ENCODE measurements around the gene DENND1C. TPM values are rescaled to one million over a fixed set of nuclear protein-coding genes. Genes with fewer than 3 reads are reported as not detected.

DENND1C gene
- total and polyA plus RNA-seq, 9 of the 15 experiments (the other 6 are each of a cell fraction or from before 2014, with no cell fraction given) = 0.03 to 1.2 (median 0.32) TPM; not detected in 1

DNA sequence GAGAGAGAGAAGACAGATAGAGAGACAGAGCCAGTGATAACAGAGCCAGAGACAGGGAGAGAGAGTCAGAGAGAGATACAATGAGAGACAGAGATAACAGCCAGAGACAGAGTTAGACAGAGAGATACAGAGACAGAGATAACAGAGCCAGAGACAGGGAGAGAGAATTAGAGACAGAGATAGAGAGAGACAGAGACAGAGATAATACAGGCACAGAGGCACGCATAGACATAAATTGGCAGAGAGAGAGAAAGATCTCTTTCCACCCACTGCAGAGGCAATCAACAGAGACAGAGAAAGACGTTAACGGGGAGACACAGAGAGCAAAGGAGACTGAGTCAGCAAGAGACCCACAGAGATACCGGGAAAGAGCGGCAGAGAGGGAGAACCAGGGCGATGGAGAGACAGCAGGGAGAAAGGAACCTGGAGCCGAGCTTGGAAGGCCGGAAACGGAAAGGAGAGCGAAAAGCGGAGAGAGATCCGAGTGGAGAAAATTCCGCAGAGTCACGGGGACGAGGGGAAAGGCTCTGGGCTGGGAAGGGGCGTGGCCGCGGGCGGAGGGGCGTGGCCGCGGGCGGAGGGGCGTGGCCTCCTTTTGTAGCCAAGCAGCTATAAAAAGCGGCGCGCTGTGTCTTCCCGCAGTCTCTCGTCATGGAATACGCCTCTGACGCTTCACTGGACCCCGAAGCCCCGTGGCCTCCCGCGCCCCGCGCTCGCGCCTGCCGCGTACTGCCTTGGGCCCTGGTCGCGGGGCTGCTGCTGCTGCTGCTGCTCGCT, 49.0 kb upstream of the DENND1C start, which contains the start of gene TNFSF9 (continued):
- TF ChIP-seq, protein P1, sequence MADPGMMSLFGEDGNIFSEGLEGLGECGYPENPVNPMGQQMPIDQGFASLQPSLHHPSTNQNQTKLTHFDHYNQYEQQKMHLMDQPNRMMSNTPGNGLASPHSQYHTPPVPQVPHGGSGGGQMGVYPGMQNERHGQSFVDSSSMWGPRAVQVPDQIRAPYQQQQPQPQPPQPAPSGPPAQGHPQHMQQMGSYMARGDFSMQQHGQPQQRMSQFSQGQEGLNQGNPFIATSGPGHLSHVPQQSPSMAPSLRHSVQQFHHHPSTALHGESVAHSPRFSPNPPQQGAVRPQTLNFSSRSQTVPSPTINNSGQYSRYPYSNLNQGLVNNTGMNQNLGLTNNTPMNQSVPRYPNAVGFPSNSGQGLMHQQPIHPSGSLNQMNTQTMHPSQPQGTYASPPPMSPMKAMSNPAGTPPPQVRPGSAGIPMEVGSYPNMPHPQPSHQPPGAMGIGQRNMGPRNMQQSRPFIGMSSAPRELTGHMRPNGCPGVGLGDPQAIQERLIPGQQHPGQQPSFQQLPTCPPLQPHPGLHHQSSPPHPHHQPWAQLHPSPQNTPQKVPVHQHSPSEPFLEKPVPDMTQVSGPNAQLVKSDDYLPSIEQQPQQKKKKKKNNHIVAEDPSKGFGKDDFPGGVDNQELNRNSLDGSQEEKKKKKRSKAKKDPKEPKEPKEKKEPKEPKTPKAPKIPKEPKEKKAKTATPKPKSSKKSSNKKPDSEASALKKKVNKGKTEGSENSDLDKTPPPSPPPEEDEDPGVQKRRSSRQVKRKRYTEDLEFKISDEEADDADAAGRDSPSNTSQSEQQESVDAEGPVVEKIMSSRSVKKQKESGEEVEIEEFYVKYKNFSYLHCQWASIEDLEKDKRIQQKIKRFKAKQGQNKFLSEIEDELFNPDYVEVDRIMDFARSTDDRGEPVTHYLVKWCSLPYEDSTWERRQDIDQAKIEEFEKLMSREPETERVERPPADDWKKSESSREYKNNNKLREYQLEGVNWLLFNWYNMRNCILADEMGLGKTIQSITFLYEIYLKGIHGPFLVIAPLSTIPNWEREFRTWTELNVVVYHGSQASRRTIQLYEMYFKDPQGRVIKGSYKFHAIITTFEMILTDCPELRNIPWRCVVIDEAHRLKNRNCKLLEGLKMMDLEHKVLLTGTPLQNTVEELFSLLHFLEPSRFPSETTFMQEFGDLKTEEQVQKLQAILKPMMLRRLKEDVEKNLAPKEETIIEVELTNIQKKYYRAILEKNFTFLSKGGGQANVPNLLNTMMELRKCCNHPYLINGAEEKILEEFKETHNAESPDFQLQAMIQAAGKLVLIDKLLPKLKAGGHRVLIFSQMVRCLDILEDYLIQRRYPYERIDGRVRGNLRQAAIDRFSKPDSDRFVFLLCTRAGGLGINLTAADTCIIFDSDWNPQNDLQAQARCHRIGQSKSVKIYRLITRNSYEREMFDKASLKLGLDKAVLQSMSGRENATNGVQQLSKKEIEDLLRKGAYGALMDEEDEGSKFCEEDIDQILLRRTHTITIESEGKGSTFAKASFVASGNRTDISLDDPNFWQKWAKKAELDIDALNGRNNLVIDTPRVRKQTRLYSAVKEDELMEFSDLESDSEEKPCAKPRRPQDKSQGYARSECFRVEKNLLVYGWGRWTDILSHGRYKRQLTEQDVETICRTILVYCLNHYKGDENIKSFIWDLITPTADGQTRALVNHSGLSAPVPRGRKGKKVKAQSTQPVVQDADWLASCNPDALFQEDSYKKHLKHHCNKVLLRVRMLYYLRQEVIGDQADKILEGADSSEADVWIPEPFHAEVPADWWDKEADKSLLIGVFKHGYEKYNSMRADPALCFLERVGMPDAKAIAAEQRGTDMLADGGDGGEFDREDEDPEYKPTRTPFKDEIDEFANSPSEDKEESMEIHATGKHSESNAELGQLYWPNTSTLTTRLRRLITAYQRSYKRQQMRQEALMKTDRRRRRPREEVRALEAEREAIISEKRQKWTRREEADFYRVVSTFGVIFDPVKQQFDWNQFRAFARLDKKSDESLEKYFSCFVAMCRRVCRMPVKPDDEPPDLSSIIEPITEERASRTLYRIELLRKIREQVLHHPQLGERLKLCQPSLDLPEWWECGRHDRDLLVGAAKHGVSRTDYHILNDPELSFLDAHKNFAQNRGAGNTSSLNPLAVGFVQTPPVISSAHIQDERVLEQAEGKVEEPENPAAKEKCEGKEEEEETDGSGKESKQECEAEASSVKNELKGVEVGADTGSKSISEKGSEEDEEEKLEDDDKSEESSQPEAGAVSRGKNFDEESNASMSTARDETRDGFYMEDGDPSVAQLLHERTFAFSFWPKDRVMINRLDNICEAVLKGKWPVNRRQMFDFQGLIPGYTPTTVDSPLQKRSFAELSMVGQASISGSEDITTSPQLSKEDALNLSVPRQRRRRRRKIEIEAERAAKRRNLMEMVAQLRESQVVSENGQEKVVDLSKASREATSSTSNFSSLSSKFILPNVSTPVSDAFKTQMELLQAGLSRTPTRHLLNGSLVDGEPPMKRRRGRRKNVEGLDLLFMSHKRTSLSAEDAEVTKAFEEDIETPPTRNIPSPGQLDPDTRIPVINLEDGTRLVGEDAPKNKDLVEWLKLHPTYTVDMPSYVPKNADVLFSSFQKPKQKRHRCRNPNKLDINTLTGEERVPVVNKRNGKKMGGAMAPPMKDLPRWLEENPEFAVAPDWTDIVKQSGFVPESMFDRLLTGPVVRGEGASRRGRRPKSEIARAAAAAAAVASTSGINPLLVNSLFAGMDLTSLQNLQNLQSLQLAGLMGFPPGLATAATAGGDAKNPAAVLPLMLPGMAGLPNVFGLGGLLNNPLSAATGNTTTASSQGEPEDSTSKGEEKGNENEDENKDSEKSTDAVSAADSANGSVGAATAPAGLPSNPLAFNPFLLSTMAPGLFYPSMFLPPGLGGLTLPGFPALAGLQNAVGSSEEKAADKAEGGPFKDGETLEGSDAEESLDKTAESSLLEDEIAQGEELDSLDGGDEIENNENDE (IDR thresholded peaks at IDR 0.05; ENCODE audit: low read depth, low read length) = no peak
- TF ChIP-seq, protein P2, sequence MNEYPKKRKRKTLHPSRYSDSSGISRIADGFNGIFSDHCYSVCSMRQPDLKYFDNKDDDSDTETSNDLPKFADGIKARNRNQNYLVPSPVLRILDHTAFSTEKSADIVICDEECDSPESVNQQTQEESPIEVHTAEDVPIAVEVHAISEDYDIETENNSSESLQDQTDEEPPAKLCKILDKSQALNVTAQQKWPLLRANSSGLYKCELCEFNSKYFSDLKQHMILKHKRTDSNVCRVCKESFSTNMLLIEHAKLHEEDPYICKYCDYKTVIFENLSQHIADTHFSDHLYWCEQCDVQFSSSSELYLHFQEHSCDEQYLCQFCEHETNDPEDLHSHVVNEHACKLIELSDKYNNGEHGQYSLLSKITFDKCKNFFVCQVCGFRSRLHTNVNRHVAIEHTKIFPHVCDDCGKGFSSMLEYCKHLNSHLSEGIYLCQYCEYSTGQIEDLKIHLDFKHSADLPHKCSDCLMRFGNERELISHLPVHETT (CRISPR knock-in tag; conservative IDR thresholded peaks at IDR 0.05 in 1 of 2, IDR thresholded peaks at IDR 0.05 in 1 of 2) = no peak
- TF ChIP-seq XRCC4 (IDR thresholded peaks at IDR 0.05; ENCODE audit: extremely low read depth, insufficient read depth, insufficient read length) (no peak), NRF1 (conservative IDR thresholded peaks at IDR 0.05 in 1 of 2, IDR thresholded peaks at IDR 0.05 in 1 of 2) (peak in 1 of 2 experiments; percentile 70)
- TF ChIP-seq, protein P3, sequence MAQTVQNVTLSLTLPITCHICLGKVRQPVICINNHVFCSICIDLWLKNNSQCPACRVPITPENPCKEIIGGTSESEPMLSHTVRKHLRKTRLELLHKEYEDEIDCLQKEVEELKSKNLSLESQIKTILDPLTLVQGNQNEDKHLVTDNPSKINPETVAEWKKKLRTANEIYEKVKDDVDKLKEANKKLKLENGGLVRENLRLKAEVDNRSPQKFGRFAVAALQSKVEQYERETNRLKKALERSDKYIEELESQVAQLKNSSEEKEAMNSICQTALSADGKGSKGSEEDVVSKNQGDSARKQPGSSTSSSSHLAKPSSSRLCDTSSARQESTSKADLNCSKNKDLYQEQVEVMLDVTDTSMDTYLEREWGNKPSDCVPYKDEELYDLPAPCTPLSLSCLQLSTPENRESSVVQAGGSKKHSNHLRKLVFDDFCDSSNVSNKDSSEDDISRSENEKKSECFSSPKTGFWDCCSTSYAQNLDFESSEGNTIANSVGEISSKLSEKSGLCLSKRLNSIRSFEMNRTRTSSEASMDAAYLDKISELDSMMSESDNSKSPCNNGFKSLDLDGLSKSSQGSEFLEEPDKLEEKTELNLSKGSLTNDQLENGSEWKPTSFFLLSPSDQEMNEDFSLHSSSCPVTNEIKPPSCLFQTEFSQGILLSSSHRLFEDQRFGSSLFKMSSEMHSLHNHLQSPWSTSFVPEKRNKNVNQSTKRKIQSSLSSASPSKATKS (CRISPR knock-in tag; IDR thresholded peaks at IDR 0.05) = no peak

Data from K562 (cell line).